SKM-1 treated with dmso at 0.1 percent for 144 hours (cell line): ENCODE measurements around the gene FRAS1.
"Not testable (repeated sequence)": the region's sequence is repeated elsewhere in the genome, so short reads cannot be mapped to it uniquely, and the experiment has no call there.

Experiments
- DNase-seq: peaks from one replicate; lab custom pipeline; 2025; ENCODE audit not compliant: unreplicated experiment; lab: John Stamatoyannopoulos, UW

Gene FRAS1

DNA sequence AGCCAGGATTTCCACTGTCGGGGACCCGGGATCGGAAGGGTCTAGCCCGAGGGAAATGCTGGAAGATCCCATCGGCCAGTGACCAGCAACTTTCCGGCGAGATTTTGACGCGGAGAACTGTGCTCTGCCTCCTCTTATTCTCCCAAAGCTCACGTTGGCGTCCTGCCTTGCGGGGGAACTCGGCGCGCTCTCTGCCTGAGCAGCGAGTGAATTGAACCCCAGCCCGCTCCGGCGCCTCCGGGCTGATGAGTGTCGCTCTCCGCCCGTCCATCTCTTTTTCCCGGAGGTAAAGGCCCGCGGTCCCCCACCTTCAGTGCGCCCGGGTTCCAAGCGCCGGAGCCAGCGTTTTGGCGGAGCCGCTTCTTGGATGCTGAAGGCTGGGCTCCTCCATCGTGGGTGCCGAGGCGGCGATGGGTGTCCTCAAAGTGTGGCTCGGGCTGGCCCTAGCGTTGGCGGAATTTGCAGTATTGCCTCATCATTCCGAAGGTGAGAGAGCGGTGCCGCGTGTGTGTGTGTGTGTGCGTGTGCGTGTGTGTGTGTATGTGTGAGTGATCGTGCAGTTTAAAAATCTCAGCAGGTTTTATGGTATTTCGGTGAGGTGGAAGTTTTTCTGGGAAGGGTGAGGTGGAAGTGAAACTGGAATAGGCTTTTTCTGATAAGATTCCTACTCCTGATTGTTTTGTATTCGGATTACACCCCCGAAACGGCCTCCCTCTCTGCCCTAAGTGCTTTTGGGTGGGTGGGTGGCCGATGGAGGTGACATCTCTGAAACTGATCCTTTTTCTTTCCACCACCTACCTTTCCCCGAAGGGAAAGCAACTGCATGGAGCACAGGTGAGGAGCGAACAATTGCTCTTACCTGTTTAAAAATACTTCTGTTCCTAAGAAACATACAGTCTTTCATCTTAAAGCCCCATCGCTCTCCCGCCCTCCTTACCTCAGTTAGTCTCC, 752 bp downstream of the FRAS1 start:
- no peak for DNase-seq

- DNase-seq: no peak
Observed at GRCh38 chr4:78058591-78059523, 1.7 kb downstream of the FRAS1 start.

DNA sequence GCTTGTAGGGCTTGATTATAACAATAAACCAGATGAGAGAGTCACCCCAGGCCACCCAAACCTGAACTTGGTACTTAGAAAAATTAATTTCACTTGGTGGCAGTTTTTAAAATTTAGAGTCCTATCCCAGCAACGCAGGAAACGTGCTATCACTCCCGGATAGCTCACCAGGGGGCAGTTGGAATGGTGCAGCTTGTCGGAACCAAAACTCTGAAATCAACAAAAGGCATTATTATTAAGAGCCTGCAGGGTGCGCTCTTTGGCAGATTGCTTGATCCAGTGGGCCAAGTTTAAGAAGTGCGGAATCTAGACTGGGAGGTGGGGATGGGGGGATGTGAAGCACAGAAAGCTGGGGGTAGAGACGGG, 2.4 kb downstream of the FRAS1 start:
- peak; percentile 68 for DNase-seq

- no peak for DNase-seq
Observed at GRCh38 chr4:78059938-78060337, 2.8 kb downstream of the FRAS1 start.

GRCh38 chr4:78061939-78062570, 4.9 kb downstream of the FRAS1 start:
- no peak for DNase-seq

- DNase-seq: no peak
Observed at GRCh38 chr4:78065508-78066192, 8.5 kb downstream of the FRAS1 start.

DNA sequence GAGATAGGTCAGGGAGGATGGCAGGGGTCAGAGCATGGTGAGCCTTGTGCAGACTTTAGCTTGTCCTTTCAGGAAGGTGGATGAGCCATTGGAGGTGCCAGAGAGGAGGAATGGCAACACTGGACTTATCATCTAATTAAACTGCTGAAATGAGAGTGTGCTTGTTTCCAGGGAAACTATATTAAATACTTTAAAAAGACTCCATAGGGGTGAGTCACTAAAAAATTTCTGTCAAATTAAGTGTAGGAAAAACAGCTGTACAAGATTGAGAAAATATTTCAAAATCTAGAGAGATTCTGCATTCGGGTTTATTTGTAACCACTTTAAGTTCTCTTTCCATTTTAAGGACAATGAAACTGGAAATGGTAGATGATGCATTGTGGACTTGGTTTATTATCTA, 11.4 kb downstream of the FRAS1 start:
- DNase-seq: no peak

GRCh38 chr4:78069319-78069718, 12.2 kb downstream of the FRAS1 start:
- DNase-seq: no peak

DNA sequence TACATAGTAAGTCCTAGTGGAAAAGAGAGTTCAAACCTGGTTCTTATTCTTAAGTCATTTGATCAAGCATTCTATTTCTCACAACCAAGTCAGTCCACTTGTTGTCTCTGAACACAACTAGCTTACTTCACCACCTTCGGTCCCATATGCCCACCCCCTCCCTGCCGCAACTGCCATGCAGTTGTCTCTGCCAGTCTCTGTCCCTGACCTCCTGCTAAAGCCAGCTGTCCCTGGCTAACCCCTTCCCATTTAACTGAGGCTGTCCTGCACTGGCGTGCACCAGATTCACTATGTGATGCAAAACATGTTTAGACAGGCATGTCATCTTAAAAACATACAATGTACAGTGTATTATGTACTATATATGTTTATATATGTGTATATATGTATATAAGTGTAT, 12.7 kb downstream of the FRAS1 start:
- no peak for DNase-seq

- DNase-seq: no peak
Observed at GRCh38 chr4:78070731-78071282, 13.7 kb downstream of the FRAS1 start.

- no peak for DNase-seq
Observed at GRCh38 chr4:78074759-78075158, 17.6 kb downstream of the FRAS1 start.

- DNase-seq: no peak
Observed at GRCh38 chr4:78075986-78076385, 18.9 kb downstream of the FRAS1 start.

DNA sequence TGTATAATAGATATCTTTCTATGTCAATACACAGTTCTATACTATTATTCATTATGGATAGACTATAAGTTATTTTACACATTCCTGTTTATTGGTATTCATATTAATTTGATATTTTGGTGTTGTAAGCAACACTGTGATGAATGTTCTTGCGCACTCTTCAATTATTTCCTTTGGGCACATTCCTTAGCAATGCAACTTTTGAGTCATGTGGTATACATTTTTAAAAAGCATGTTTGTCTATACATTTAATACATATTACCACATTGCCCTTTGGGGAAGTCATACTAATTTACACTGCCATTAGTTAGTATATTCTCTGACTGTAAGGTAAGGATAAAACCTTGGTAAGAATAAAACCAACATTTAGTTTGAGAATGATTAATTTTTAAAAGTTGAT, 21.0 kb downstream of the FRAS1 start:
- DNase-seq: no peak

- DNase-seq: no peak
Observed at GRCh38 chr4:78079726-78080430, 22.8 kb downstream of the FRAS1 start.

DNA sequence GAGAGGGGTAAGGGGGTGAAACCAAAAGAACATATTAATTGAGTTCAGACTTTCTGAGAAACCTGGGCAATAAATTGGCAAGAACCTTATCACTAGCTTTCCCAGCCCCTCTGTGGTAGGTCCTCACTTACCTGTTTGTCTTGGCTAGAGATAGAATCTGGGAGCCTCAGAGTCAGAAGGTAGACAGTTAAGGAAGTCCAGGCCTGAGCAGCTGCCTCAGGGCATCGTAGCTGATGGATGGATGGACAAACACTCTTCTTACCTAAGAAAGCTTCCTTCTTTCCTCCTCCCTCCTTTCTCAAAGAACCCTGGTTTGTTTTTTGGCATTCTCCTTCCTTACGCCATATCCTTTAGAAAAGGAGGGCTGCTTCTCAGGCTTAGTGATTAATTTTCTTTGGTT, 24.4 kb downstream of the FRAS1 start:
- no peak for DNase-seq

DNA sequence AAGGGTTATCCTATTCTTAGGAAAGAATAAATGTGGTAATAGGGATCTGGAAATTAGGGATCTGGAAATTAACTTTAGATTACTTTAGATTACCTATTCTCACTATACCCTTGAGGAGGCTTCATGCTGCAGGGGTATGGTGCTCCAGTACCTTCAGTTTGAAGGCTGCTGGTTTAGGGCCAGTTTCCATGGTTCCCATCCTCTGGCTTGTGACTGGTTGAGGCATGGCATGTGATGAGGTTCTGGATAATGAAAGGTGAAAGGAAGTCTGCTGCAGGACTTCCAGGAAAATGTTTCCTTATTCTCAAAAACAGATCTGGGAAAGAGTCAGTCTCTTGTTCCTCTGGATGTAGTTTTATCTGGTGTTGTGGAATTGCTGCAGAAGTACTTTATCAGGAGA, 25.9 kb downstream of the FRAS1 start:
- no peak for DNase-seq

DNA sequence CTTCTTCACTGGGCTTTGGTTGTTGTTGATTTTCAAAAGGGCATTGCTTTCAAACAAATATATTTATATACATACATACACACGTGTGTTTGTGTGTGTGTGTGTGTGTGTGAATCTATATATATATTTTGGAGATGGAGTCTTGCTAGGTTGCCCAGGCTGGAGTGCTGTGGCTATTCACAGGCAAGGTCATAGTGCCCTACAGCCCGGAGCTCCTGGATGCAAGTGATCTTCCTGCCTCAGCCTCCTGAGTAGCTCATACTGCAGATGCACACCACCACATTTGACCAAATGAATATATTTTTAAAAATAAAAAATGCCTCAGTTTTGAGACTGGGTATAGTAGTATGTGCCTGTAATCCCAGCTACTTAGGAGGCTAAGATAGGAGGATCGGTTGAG, 34.4 kb downstream of the FRAS1 start:
- no peak for DNase-seq

DNA sequence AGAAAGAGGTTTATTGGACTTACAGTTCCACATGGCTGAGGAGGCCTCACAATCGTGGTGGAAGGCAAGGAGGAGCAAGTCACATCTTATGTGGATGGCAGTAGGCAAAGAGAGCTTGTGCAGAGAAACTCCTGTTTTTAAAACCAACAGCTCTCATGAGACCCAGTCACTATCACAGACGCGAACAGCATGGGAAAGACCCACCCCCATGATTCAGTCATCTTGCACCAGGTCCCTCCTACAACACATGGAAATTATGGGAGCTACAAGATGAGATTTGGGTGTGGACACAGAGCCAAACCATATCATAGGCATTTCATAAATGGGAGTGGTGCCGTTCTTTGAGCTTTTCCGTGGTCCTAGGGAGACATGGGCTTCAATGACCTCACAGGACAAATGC, 35.2 kb downstream of the FRAS1 start:
- DNase-seq: not testable (repeated sequence)

DNA sequence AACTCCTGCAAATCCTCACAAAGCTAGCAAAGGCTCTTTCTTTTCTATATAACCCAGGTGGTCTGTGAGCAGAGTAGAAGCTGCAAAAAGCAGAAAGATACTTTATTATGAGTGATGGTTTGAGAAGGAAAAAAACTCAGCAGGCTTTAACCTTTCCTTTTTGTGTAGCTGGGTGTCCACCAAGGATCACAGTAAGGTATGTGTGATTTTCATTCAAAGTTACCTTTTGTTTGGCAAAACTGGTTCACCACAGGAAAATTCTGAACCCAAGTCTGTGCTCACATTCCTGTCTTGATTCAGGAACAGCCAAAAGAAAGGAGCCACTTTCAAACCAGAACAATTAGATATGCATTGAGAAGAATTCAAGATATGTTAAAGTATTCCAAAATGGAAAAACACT, 35.7 kb downstream of the FRAS1 start:
- DNase-seq: no peak

- DNase-seq: no peak
Observed at GRCh38 chr4:78095081-78095480, 38.0 kb downstream of the FRAS1 start.
